ENCODE data around the gene SLC16A9. TPM values are rescaled to one million over a fixed set of nuclear protein-coding genes. Genes with fewer than 3 reads are reported as not detected.

Gene SLC16A9
- total RNA-seq, 2 donors from 2014 or later = 0.90 to 1.5 TPM

GRCh38 chr10:59720377-59720776 lies 10.7 kb upstream of the SLC16A9 start:
- peaks cover 0 to 8% of the 10 kb centered on the region in 2 donors for H3K9me3 ChIP-seq
- DNase-seq (ENCODE audit: low spot score) = no peak
- no peaks in the 10 kb centered on the region for H3K36me3 ChIP-seq
- no peak for TF ChIP-seq CTCF (IDR thresholded peaks at IDR 0.05)
- no peaks in the 10 kb centered on the region for H3K4me1 ChIP-seq
- no peak overlapping the region for H3K27ac ChIP-seq
- H3K27me3 ChIP-seq = no peaks in the 10 kb centered on the region
- H3K4me3 ChIP-seq = no peak overlapping the region

GRCh38 chr10:59719374-59719773 lies 9.7 kb upstream of the SLC16A9 start:
- H3K27me3 ChIP-seq = no peaks in the 10 kb centered on the region
- no peak overlapping the region for H3K27ac ChIP-seq
- no peaks in the 10 kb centered on the region for H3K36me3 ChIP-seq
- DNase-seq (ENCODE audit: low spot score) = no peak
- no peak overlapping the region for H3K4me3 ChIP-seq
- peaks cover 0 to 8% of the 10 kb centered on the region in 2 donors for H3K9me3 ChIP-seq
- no peaks in the 10 kb centered on the region for H3K4me1 ChIP-seq
- TF ChIP-seq CTCF (IDR thresholded peaks at IDR 0.05) = no peak

DNA sequence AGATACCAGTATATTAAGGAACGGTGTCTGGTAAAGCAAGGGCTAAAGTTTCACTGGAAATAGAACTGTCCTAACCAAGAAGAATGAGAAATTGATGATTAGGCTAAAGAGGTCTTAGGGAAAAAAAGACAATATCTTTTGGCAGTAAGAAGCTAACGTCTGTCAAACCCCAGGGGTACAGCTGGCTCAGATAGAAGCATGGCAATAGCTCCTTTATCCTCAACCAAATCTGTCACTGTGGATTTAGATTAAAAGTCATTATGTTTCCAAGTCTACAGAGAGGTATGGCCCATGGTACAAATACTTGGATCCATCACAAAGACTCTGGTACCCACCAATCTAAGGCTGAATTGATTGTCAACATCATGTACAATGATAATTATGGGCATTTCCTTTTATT lies 8.6 kb upstream of the SLC16A9 start:
- peaks cover 0 to 8% of the 10 kb centered on the region in 2 donors for H3K9me3 ChIP-seq
- DNase-seq (ENCODE audit: low spot score) = no peak
- no peak for TF ChIP-seq CTCF (IDR thresholded peaks at IDR 0.05)
- H3K27me3 ChIP-seq = no peaks in the 10 kb centered on the region
- no peaks in the 10 kb centered on the region for H3K36me3 ChIP-seq
- H3K27ac ChIP-seq = no peak overlapping the region
- no peak overlapping the region for H3K4me3 ChIP-seq
- no peaks in the 10 kb centered on the region for H3K4me1 ChIP-seq

- DNase-seq (ENCODE audit: low spot score) = no peak
- no peaks in the 10 kb centered on the region for H3K9me3 ChIP-seq
Measured at GRCh38 chr10:59713196-59713821, 3.7 kb upstream of the SLC16A9 start.

GRCh38 chr10:59711871-59712494 lies 2.3 kb upstream of the SLC16A9 start:
- Histone ChIP-seq H3K36me3 (no peaks in the 10 kb centered on the region), H3K27me3 (no peaks in the 10 kb centered on the region), H3K9me3 (no peaks in the 10 kb centered on the region), H3K27ac (no peak overlapping the region), H3K4me3 (no peak overlapping the region), H3K4me1 (peaks cover 0 to 14% of the 10 kb centered on the region in 2 donors)
- TF ChIP-seq CTCF (IDR thresholded peaks at IDR 0.05) = no peak
- no peak for DNase-seq (ENCODE audit: low spot score)

More at GRCh38 chr10:59713196-59713821, 3.7 kb upstream of the SLC16A9 start:
- H3K4me1 ChIP-seq = peaks cover 0 to 14% of the 10 kb centered on the region in 2 donors
- H3K27ac ChIP-seq = no peak overlapping the region
- H3K4me3 ChIP-seq = no peak overlapping the region
- H3K36me3 ChIP-seq = no peaks in the 10 kb centered on the region
- no peaks in the 10 kb centered on the region for H3K27me3 ChIP-seq
- no peak for TF ChIP-seq CTCF (IDR thresholded peaks at IDR 0.05)

Data from right atrium auricular region (tissue), 2 donors.